HCT116 (cell line): ENCODE measurements around the gene YWHAQ. TPM values are rescaled to one million over a fixed set of nuclear protein-coding genes. Genes with fewer than 3 reads are reported as not detected.

ENCODE experiments used
- ATAC-seq: fragments of 200-7000 bp; cut with Tn5 transposase; 2 replicates; pipeline ENCODE4 v1.9.1; 2020; ENCODE audit warnings: mild to moderate bottlenecking, moderate library complexity
- BruUV-seq: library from RNA; stranded (reverse); fragments of 400-500 nt; replicated peaks from 2 replicates; lab custom pipeline; 2021; lab: Mats Ljungman, UMichigan
- CTCF ChIA-PET: fragments of 300-600 bp; sonication (Branson Sonifier 250); formaldehyde crosslinking; loops from one replicate; lab custom pipeline; 2021; ENCODE audit warnings: antibody characterized with exemption; lab: Charles Lee
- POLR2A ChIA-PET: fragments of 300-600, 350-600 bp; sonication (Branson Sonifier 250); formaldehyde crosslinking; loops from one replicate; lab custom pipeline; 2021; ENCODE audit warnings: antibody characterized with exemption; lab: Charles Lee
- RAD21 ChIA-PET, 2 experiments: fragments of 300-600 bp; sonication (Branson Sonifier 250); formaldehyde crosslinking; loops; one replicate each; lab custom pipeline; 2023; ENCODE audit warnings: low total read pairs in 2 of 2; ENCODE audit not compliant: uncharacterized antibody in 2 of 2, unreplicated experiment in 2 of 2, low non-redundant PET in 1 of 2; lab: Charles Lee
- DNase-seq: peaks from one replicate; pipeline ENCODE4 v3.0.0-alpha.2; 2010; ENCODE audit warnings: low read depth, low spot score
- H2AFZ ChIP-seq: fragments of 200-600 bp; shearing (Covaris generic), sonication (generic); 2 replicates; pipeline ENCODE4 v1.6.1; 2017; ENCODE audit warnings: low read depth, mixed run types, mixed read lengths, antibody characterized with exemption, low read length; ENCODE audit not compliant: poor library complexity, severe bottlenecking
- H3K27ac ChIP-seq: 2 replicates; pipeline ENCODE4 v1.5.1; 2012; ENCODE audit warnings: low read depth, low read length
- H3K27me3 ChIP-seq: fragments of 200-600 bp; sonication (generic); 2 replicates; pipeline ENCODE4 v1.6.1; 2016; ENCODE audit warnings: mixed run types, low read length, mixed read lengths; ENCODE audit not compliant: insufficient read depth
- H3K36me3 ChIP-seq, 2 experiments: fragments of 200-500 bp in 1 of 2; fragments of 200-600 bp in 1 of 2; sonication (Bioruptor generic) in 1 of 2; sonication (generic) in 1 of 2; 2 replicates each; pipeline versions ENCODE4 v1.5.1 to v1.6.1; 2014 to 2016; ENCODE audit warnings: low read length in 2 of 2, inconsistent platforms in 1 of 2, mixed read lengths in 1 of 2, mixed run types in 1 of 2; ENCODE audit not compliant: insufficient read depth in 2 of 2, control insufficient read depth in 1 of 2
- H3K4me1 ChIP-seq, 2 experiments: fragments of 200-600 bp in 1 of 2; sonication (generic) in 1 of 2; 2 replicates each; pipeline versions ENCODE4 v1.5.1 to v1.6.1; 2012 to 2017; ENCODE audit warnings: low read length in 2 of 2, inconsistent platforms in 1 of 2, mild to moderate bottlenecking in 1 of 2, mixed read lengths in 1 of 2, mixed run types in 1 of 2, moderate library complexity in 1 of 2; ENCODE audit not compliant: insufficient read depth in 2 of 2, control insufficient read depth in 1 of 2
- H3K4me2 ChIP-seq: fragments of 200-600 bp; sonication (generic); 2 replicates; pipeline ENCODE4 v1.6.1; 2017; ENCODE audit warnings: mixed run types, low read length, mixed read lengths
- H3K4me3 ChIP-seq, 2 experiments: fragments of 200-600 bp in 1 of 2; sonication (generic) in 1 of 2; replicated peaks in 1 of 2; 2 replicates each; pipeline ENCODE4 v1.5.1; 2011 to 2016; ENCODE audit warnings: low read length in 2 of 2, control low read depth in 1 of 2, low read depth in 1 of 2, mild to moderate bottlenecking in 1 of 2, mixed read lengths in 1 of 2, mixed run types in 1 of 2
- H3K79me2 ChIP-seq: fragments of 200-600 bp; sonication (generic); 2 replicates; pipeline ENCODE4 v1.6.1; 2017; ENCODE audit warnings: mild to moderate bottlenecking, mixed run types, low read length, moderate library complexity, mixed read lengths; ENCODE audit not compliant: insufficient read depth
- H3K9ac ChIP-seq: fragments of 200-600 bp; sonication (generic); 2 replicates; pipeline ENCODE4 v1.6.1; 2016; ENCODE audit warnings: low read length, mixed read lengths
- H3K9me2 ChIP-seq: fragments of 200-600 bp; sonication (generic), shearing (Covaris generic); 2 replicates; pipeline ENCODE4 v1.6.1; 2017; ENCODE audit warnings: mixed run types, mild to moderate bottlenecking, moderate library complexity; ENCODE audit not compliant: insufficient read depth
- H3K9me3 ChIP-seq, 2 experiments: fragments of 200-500 bp in 1 of 2; fragments of 200-600 bp in 1 of 2; sonication (Bioruptor generic) in 1 of 2; sonication (generic) in 1 of 2; 2 replicates each; pipeline ENCODE4 v1.6.1; 2014 to 2017; ENCODE audit warnings: low read length in 2 of 2, mixed read lengths in 2 of 2, inconsistent platforms in 1 of 2, low read depth in 1 of 2, mild to moderate bottlenecking in 1 of 2, mixed run types in 1 of 2, moderate library complexity in 1 of 2; ENCODE audit not compliant: control insufficient read depth in 1 of 2, insufficient read depth in 1 of 2
- H4K20me1 ChIP-seq: fragments of 200-600 bp; sonication (generic), shearing (Covaris generic); 2 replicates; pipeline ENCODE4 v1.6.1; 2017; ENCODE audit warnings: mixed run types, mild to moderate bottlenecking, moderate library complexity; ENCODE audit not compliant: insufficient read depth
- EZH2 ChIP-seq: fragments of 200-600 bp; sonication (generic); IDR thresholded peaks from 2 replicates; pipeline ENCODE4 v1.6.1; 2017; ENCODE audit warnings: antibody characterized with exemption, mixed run types
- EZH2phosphoT487 ChIP-seq: fragments of 200-600 bp; IDR thresholded peaks from 2 replicates; pipeline ENCODE4 v1.6.1; 2018; ENCODE audit warnings: antibody characterized with exemption, borderline replicate concordance
- FOSL1 ChIP-seq: IDR thresholded peaks from 2 replicates; pipeline ENCODE4 v1.6.1; 2012; ENCODE audit warnings: low read depth
- JUND ChIP-seq: IDR thresholded peaks from 2 replicates; pipeline ENCODE4 v1.6.1; 2012
- TCF7L2 ChIP-seq: IDR thresholded peaks from 2 replicates; pipeline ENCODE4 v1.7.0; 2011; ENCODE audit warnings: borderline replicate concordance, inconsistent platforms; ENCODE audit not compliant: insufficient read depth, insufficient read length; ENCODE audit errors: extremely low read depth
- YY1 ChIP-seq: IDR thresholded peaks from 2 replicates; pipeline ENCODE4 v1.6.1; 2011; ENCODE audit warnings: low read length, low read depth, moderate library complexity, mild to moderate bottlenecking; ENCODE audit not compliant: insufficient replicate concordance; ENCODE audit errors: extremely low read depth
- ZFX ChIP-seq: fragments of 450-650 bp; IDR thresholded peaks from 2 replicates; pipeline ENCODE4 v1.6.1; 2017
- intact Hi-C: fragments of 100-400 bp; cut with micrococcal nuclease; formaldehyde crosslinking; loops from 2 replicates; pipeline ENCODE4 v1.10.0; 2022
- total RNA-seq: library from RNA; stranded (reverse); gene quantifications from one replicate; pipeline ENCODE4 v1.2.1, GENCODE V29; 2021; ENCODE audit not compliant: unreplicated experiment

The YWHAQ gene
- total RNA-seq, 1 experiment from 2014 or later: 365 TPM

DNA sequence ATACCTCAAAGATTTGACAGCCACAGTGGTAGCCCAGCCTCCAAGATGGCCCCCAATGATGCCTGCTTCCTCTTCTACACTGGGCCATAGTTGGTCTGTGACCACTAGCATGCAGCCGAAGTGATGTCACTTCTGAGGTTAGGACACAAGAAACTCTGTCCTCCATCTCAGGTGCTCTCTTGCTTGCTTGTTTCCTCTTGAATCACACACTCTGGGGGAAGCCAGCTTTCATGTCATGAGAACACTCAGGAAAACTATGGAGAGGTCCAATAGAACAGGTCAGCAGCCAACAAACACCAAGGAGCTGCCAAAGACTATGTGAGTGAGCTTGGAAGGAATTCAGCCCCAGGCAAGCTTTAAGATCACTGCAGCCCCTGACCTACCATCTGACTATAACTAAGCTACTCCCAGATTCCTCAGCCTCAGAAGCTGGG, 71.8 kb downstream of the YWHAQ start:
- Histone ChIP-seq H2AFZ (no peak overlapping the region), H3K4me2 (peak overlapping the region; percentile 34), H3K9me3 (no peaks in the 10 kb centered on the region), H3K36me3 (no peaks in the 10 kb centered on the region), H3K79me2 (peaks cover 28% of the 10 kb centered on the region), H4K20me1 (no peaks in the 10 kb centered on the region; the same call in 1 of the 2 replicates), H3K4me3 (no peak overlapping the region), H3K9ac (no peak overlapping the region), H3K27ac (no peak overlapping the region), H3K4me1 (peaks cover 20 to 43% of the 10 kb centered on the region in 2 experiments), H3K9me2 (no peaks in the 10 kb centered on the region), H3K27me3 (no peaks in the 10 kb centered on the region)
- no peak for DNase-seq
- ChIA-PET CTCF (no interaction called here), POLR2A (interaction anchor here (1.0 kb wide), 1 partner anchor 72 kb away, joined by 3 read pairs; the partner anchor contains the start of gene YWHAQ), RAD21 (no interaction called here)
- ATAC-seq: no peak
- intact Hi-C loops: loop anchor here (2.0 to 10.0 kb wide), 4 partner anchors 72 to 486 kb away; partner anchors contain the start of genes KLF11 and YWHAQ
- BruUV-seq: no TSS peak
- TF ChIP-seq YY1 (no peak), JUND (0 out of 2 replicates have a peak, but pooled peaks have one; percentile 11), FOSL1 (no peak)

GRCh38 chr2:9556121-9556743, 74.6 kb downstream of the YWHAQ start:
- Histone ChIP-seq H3K9me2 (no peaks in the 10 kb centered on the region), H3K4me3 (peak overlapping the region; percentile 82 to 84), H3K27ac (peak overlapping the region; percentile 90), H3K79me2 (peaks cover 54% of the 10 kb centered on the region), H3K9me3 (no peaks in the 10 kb centered on the region), H3K9ac (peak overlapping the region; percentile 92), H2AFZ (no peak overlapping the region), H4K20me1 (peaks cover 14% of the 10 kb centered on the region; the same call in 1 of the 2 replicates), H3K27me3 (no peaks in the 10 kb centered on the region), H3K36me3 (no peaks in the 10 kb centered on the region), H3K4me1 (peaks cover 36 to 65% of the 10 kb centered on the region in 2 experiments), H3K4me2 (peak overlapping the region; percentile 89)
- RAD21 ChIA-PET: no interaction called here
- DNase-seq (no peak), ATAC-seq (peak; percentile 56)
- no TSS peak for BruUV-seq
- intact Hi-C loops: loop anchor here (5.0 to 10.0 kb wide), 3 partner anchors 196 to 489 kb away; partner anchors contain the start of gene KLF11
- POLR2A ChIA-PET: interaction anchor here (1.0 to 2.3 kb wide), 11 partner anchors 8 to 221 kb away, joined by 3 to 10 read pairs (median 4); partner anchors contain the start of gene YWHAQ
- TF ChIP-seq EZH2phosphoT487 (no peak), ZFX (peak; percentile 67), EZH2 (no peak), TCF7L2 (peak; percentile 7)
- TF ChIP-seq, all 23 proteins: peak for 2
- CTCF ChIA-PET: interaction anchor here (0.7 to 1.4 kb wide), 4 partner anchors 8 to 414 kb away, joined by 3 to 5 read pairs (median 4); no protein-coding TSS in a partner anchor
